Neural cell (in vitro differentiated cells): ENCODE data around the gene RXFP2. TPM values are rescaled to one million over a fixed set of nuclear protein-coding genes. Genes with fewer than 3 reads are reported as not detected.

ENCODE experiments used
- H2AFZ ChIP-seq: fragments of 200-600, 300-800 bp; sonication (generic), shearing (Covaris generic); 2 replicates; pipeline ENCODE4 v1.6.0; 2014; ENCODE audit warnings: low read depth, mild to moderate bottlenecking, antibody characterized with exemption, low read length, moderate library complexity
- H3F3A ChIP-seq: fragments of 200-600 bp; shearing (Covaris generic); 2 replicates; pipeline ENCODE4 v1.6.1; 2016; ENCODE audit warnings: mild to moderate bottlenecking, moderate library complexity, mixed read lengths, antibody characterized with exemption, low read length; ENCODE audit not compliant: insufficient read depth, poor library complexity, severe bottlenecking
- H3K27ac ChIP-seq: fragments of 200-600, 300-800 bp; sonication (generic), shearing (Covaris generic); 2 replicates; pipeline ENCODE4 v1.5.1; 2014; ENCODE audit warnings: mild to moderate bottlenecking, low read length, moderate library complexity
- H3K27me3 ChIP-seq: fragments of 300-800, 200-600 bp; sonication (generic), shearing (Covaris generic); 2 replicates; pipeline ENCODE4 v1.6.0; 2014; ENCODE audit warnings: mild to moderate bottlenecking, low read depth, low read length, moderate library complexity; ENCODE audit not compliant: insufficient read depth
- H3K36me3 ChIP-seq: fragments of 300-800, 200-600 bp; sonication (generic), shearing (Covaris generic); 2 replicates; pipeline ENCODE4 v1.5.1; 2014; ENCODE audit warnings: mild to moderate bottlenecking, antibody characterized with exemption, low read length, moderate library complexity; ENCODE audit not compliant: insufficient read depth
- H3K4me2 ChIP-seq: fragments of 300-800, 200-600 bp; sonication (generic), shearing (Covaris generic); 2 replicates; pipeline ENCODE4 v1.6.0; 2014; ENCODE audit warnings: mild to moderate bottlenecking, low read length
- H3K4me3 ChIP-seq: fragments of 300-800, 200-600 bp; sonication (generic), shearing (Covaris generic); 2 replicates; pipeline ENCODE4 v1.5.1; 2014; ENCODE audit warnings: mild to moderate bottlenecking, low read length, moderate library complexity
- H3K79me2 ChIP-seq: fragments of 200-600 bp; shearing (Covaris generic); replicated peaks from 2 replicates; pipeline ENCODE4 v1.6.0; 2014; ENCODE audit warnings: mild to moderate bottlenecking, low read length, moderate library complexity; ENCODE audit not compliant: insufficient read depth
- H3K9ac ChIP-seq: fragments of 300-800, 200-600 bp; sonication (generic), shearing (Covaris generic); 2 replicates; pipeline ENCODE4 v1.6.1; 2016; ENCODE audit warnings: mild to moderate bottlenecking, low read length, mixed read lengths
- H3K9me2 ChIP-seq: fragments of 200-600 bp; shearing (Covaris generic); 2 replicates; pipeline ENCODE4 v1.6.1; 2016; ENCODE audit warnings: mild to moderate bottlenecking, low read length, mixed read lengths; ENCODE audit not compliant: insufficient read depth
- H3K9me3 ChIP-seq: fragments of 200-600, 300-800 bp; sonication (generic), shearing (Covaris generic); 2 replicates; pipeline ENCODE4 v1.6.1; 2016; ENCODE audit warnings: mild to moderate bottlenecking, mixed run types, low read length, moderate library complexity, mixed read lengths
- H4K20me1 ChIP-seq: fragments of 200-600 bp; shearing (Covaris generic); 2 replicates; pipeline ENCODE4 v1.6.1; 2016; ENCODE audit warnings: mild to moderate bottlenecking, mixed run types; ENCODE audit not compliant: insufficient read depth
- EP300 ChIP-seq: fragments of 450-650 bp; conservative IDR thresholded peaks from 2 replicates; pipeline ENCODE4 v1.6.1; 2014; ENCODE audit warnings: antibody characterized with exemption, mild to moderate bottlenecking, moderate library complexity; ENCODE audit not compliant: poor library complexity, severe bottlenecking
- EZH2 ChIP-seq: fragments of 200-600, 300-800 bp; shearing (Covaris generic), sonication (generic); IDR thresholded peaks from 2 replicates; pipeline ENCODE4 v1.6.1; 2014; ENCODE audit warnings: antibody characterized with exemption, low read length, borderline replicate concordance, mild to moderate bottlenecking; ENCODE audit not compliant: insufficient read depth, poor library complexity, severe bottlenecking
- MXI1 ChIP-seq: fragments of 450-650 bp; conservative IDR thresholded peaks from 2 replicates; pipeline ENCODE4 v1.6.1; 2014; ENCODE audit warnings: antibody characterized with exemption, mild to moderate bottlenecking; ENCODE audit not compliant: poor library complexity, severe bottlenecking
- POLR2AphosphoS5 ChIP-seq: IDR thresholded peaks from 2 replicates; pipeline ENCODE4 v1.6.1; 2012
- RAD21 ChIP-seq: fragments of 450-650 bp; conservative IDR thresholded peaks from 2 replicates; pipeline ENCODE4 v1.6.1; 2014; ENCODE audit warnings: antibody characterized with exemption, mild to moderate bottlenecking, moderate library complexity
- SMC3 ChIP-seq: fragments of 450-650 bp; conservative IDR thresholded peaks from 2 replicates; pipeline ENCODE4 v1.6.1; 2014; ENCODE audit warnings: antibody characterized with exemption, mild to moderate bottlenecking, moderate library complexity; ENCODE audit not compliant: poor library complexity
- TAF1 ChIP-seq: IDR thresholded peaks from 2 replicates; pipeline ENCODE4 v1.6.1; 2012; ENCODE audit warnings: low read depth
- polyA plus RNA-seq: library from polyadenylated mRNA; depleted of rRNA; stranded (reverse); fragments of >200 nt; gene quantifications from 2 replicates; pipeline ENCODE4 v1.2.3, GENCODE V29; 2014
- TF ChIP-seq, protein P1 (sequence below): IDR thresholded peaks from 2 replicates; pipeline ENCODE4 v1.6.1; 2012; ENCODE audit warnings: borderline replicate concordance
- TF ChIP-seq, protein P2 (sequence below): fragments of 450-650 bp; IDR thresholded peaks from 2 replicates; pipeline ENCODE4 v1.5.1; 2014; ENCODE audit warnings: antibody characterized with exemption, mild to moderate bottlenecking, moderate library complexity; ENCODE audit not compliant: poor library complexity, severe bottlenecking

RXFP2 gene
- polyA plus RNA-seq, 1 donor from 2014 or later: not detected

GRCh38 chr13:31749929-31750328 lies 10.6 kb downstream of the RXFP2 start:
- Histone ChIP-seq H3K9me2 (no peaks in the 10 kb centered on the region), H3F3A (no peaks in the 10 kb centered on the region), H4K20me1 (no peaks in the 10 kb centered on the region), H3K9me3 (no peaks in the 10 kb centered on the region), H3K36me3 (no peaks in the 10 kb centered on the region), H3K79me2 (no peaks in the 10 kb centered on the region), H3K4me3 (no peak overlapping the region), H3K9ac (no peak overlapping the region), H3K4me2 (no peak overlapping the region), H2AFZ (no peak overlapping the region), H3K27me3 (no peaks in the 10 kb centered on the region), H3K27ac (no peak overlapping the region)
- TF ChIP-seq SMC3: no peak
- TF ChIP-seq, protein P1, sequence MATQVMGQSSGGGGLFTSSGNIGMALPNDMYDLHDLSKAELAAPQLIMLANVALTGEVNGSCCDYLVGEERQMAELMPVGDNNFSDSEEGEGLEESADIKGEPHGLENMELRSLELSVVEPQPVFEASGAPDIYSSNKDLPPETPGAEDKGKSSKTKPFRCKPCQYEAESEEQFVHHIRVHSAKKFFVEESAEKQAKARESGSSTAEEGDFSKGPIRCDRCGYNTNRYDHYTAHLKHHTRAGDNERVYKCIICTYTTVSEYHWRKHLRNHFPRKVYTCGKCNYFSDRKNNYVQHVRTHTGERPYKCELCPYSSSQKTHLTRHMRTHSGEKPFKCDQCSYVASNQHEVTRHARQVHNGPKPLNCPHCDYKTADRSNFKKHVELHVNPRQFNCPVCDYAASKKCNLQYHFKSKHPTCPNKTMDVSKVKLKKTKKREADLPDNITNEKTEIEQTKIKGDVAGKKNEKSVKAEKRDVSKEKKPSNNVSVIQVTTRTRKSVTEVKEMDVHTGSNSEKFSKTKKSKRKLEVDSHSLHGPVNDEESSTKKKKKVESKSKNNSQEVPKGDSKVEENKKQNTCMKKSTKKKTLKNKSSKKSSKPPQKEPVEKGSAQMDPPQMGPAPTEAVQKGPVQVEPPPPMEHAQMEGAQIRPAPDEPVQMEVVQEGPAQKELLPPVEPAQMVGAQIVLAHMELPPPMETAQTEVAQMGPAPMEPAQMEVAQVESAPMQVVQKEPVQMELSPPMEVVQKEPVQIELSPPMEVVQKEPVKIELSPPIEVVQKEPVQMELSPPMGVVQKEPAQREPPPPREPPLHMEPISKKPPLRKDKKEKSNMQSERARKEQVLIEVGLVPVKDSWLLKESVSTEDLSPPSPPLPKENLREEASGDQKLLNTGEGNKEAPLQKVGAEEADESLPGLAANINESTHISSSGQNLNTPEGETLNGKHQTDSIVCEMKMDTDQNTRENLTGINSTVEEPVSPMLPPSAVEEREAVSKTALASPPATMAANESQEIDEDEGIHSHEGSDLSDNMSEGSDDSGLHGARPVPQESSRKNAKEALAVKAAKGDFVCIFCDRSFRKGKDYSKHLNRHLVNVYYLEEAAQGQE: no peak
- no peak for TF ChIP-seq MXI1
- no peak for TF ChIP-seq POLR2AphosphoS5
- no peak for TF ChIP-seq TAF1
- no peak for TF ChIP-seq EZH2
- TF ChIP-seq, protein P2, sequence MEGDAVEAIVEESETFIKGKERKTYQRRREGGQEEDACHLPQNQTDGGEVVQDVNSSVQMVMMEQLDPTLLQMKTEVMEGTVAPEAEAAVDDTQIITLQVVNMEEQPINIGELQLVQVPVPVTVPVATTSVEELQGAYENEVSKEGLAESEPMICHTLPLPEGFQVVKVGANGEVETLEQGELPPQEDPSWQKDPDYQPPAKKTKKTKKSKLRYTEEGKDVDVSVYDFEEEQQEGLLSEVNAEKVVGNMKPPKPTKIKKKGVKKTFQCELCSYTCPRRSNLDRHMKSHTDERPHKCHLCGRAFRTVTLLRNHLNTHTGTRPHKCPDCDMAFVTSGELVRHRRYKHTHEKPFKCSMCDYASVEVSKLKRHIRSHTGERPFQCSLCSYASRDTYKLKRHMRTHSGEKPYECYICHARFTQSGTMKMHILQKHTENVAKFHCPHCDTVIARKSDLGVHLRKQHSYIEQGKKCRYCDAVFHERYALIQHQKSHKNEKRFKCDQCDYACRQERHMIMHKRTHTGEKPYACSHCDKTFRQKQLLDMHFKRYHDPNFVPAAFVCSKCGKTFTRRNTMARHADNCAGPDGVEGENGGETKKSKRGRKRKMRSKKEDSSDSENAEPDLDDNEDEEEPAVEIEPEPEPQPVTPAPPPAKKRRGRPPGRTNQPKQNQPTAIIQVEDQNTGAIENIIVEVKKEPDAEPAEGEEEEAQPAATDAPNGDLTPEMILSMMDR: no peak
- TF ChIP-seq RAD21: no peak
- no peak for TF ChIP-seq EP300

GRCh38 chr13:31755211-31755610 lies 15.9 kb downstream of the RXFP2 start:
- no peak overlapping the region for H3K27ac ChIP-seq
- H4K20me1 ChIP-seq: no peaks in the 10 kb centered on the region
- no peaks in the 10 kb centered on the region for H3K9me2 ChIP-seq
- H3K4me2 ChIP-seq: no peak overlapping the region
- no peak overlapping the region for H3K9ac ChIP-seq
- no peak overlapping the region for H3K4me3 ChIP-seq
- no peaks in the 10 kb centered on the region for H3K79me2 ChIP-seq
- no peaks in the 10 kb centered on the region for H3K27me3 ChIP-seq
- H2AFZ ChIP-seq: no peak overlapping the region
- no peaks in the 10 kb centered on the region for H3K9me3 ChIP-seq
- no peaks in the 10 kb centered on the region for H3F3A ChIP-seq
- H3K36me3 ChIP-seq: no peaks in the 10 kb centered on the region
- no peak for TF ChIP-seq EP300
- TF ChIP-seq SMC3: no peak

GRCh38 chr13:31755803-31756212 lies 16.5 kb downstream of the RXFP2 start:
- Histone ChIP-seq H3K36me3 (no peaks in the 10 kb centered on the region), H3K4me2 (no peak overlapping the region), H3K27ac (no peak overlapping the region), H3K9ac (no peak overlapping the region), H4K20me1 (no peaks in the 10 kb centered on the region), H3K9me2 (no peaks in the 10 kb centered on the region), H3K27me3 (no peaks in the 10 kb centered on the region), H3K9me3 (no peaks in the 10 kb centered on the region), H3K4me3 (no peak overlapping the region), H3K79me2 (no peaks in the 10 kb centered on the region), H3F3A (no peaks in the 10 kb centered on the region), H2AFZ (no peak overlapping the region)
- TF ChIP-seq TAF1 (no peak), SMC3 (no peak), EP300 (no peak), POLR2AphosphoS5 (no peak), MXI1 (no peak), RAD21 (no peak), EZH2 (no peak)
- TF ChIP-seq, protein P1: no peak
- TF ChIP-seq, protein P2: no peak
